Measurements from ENCODE around the gene CDKN1C. TPM values are rescaled to one million over a fixed set of nuclear protein-coding genes. Genes with fewer than 3 reads are reported as not detected.

The CDKN1C gene
- total RNA-seq = 0.40 and 0.87 TPM in 2 replicates

GRCh38 chr11:2885678-2886081 is at the start of gene CDKN1C:
CDKN1C (minus strand) TSS chr11:2885775; CDS start chr11:2885456, 319 bp downstream.

GRCh38 chr11:2928605-2929530 is 43.3 kb upstream of the CDKN1C start, which contains the start of gene PHLDA2:
PHLDA2 (minus strand) TSS chr11:2929420; CDS start chr11:2929364, 56 bp downstream.

Other genes with a start within 250 kb of the CDKN1C start
- 2.0 and 2.3 TPM in 2 replicates for gene KCNQ1OT1, start 185.8 kb downstream of the CDKN1C start, total RNA-seq
- gene PHLDA2, start 43.6 kb upstream of the CDKN1C start, total RNA-seq = 5.7 and 12.6 TPM in 2 replicates
- 162 and 164 TPM in 2 replicates for gene NAP1L4, start 106.6 kb upstream of the CDKN1C start, total RNA-seq
- 49.3 and 54.2 TPM in 2 replicates for gene CARS1, start 171.6 kb upstream of the CDKN1C start, total RNA-seq